OCI-LY7 (cell line): ENCODE data around the gene SLC4A3. TPM values are rescaled to one million over a fixed set of nuclear protein-coding genes. Genes with fewer than 3 reads are reported as not detected.

ENCODE experiments used
- BruUV-seq: library from RNA; stranded (reverse); fragments of 400-500 nt; replicated peaks from 2 replicates; lab custom pipeline; 2021; lab: Mats Ljungman, UMichigan
- CTCF ChIA-PET: fragments of 300-600 bp; sonication (Branson Sonifier 250); formaldehyde crosslinking; loops from one replicate; lab custom pipeline; 2022; ENCODE audit warnings: antibody characterized with exemption; ENCODE audit not compliant: unreplicated experiment; lab: Charles Lee
- POLR2A ChIA-PET: fragments of 300-600 bp; sonication (Branson Sonifier 250); formaldehyde crosslinking; loops from one replicate; lab custom pipeline; 2022; ENCODE audit warnings: antibody characterized with exemption; lab: Charles Lee
- DNase-seq: peaks from one replicate; pipeline ENCODE4 v3.0.0-alpha.2; 2015; ENCODE audit warnings: low spot score
- H2AFZ ChIP-seq: fragments of 200-600 bp; sonication (generic), shearing (Covaris generic); 2 replicates; pipeline ENCODE4 v1.6.1; 2014; ENCODE audit warnings: mild to moderate bottlenecking, antibody characterized with exemption, low read length, moderate library complexity
- H3K27ac ChIP-seq: fragments of 200-600 bp; sonication (generic); 2 replicates; pipeline ENCODE4 v1.5.1; 2014; ENCODE audit warnings: mixed run types, low read depth, mild to moderate bottlenecking, moderate library complexity, low read length, inconsistent platforms; ENCODE audit not compliant: poor library complexity, severe bottlenecking
- H3K36me3 ChIP-seq: fragments of 200-600 bp; sonication (generic); 2 replicates; pipeline ENCODE4 v1.6.1; 2014; ENCODE audit warnings: mild to moderate bottlenecking, antibody characterized with exemption, low read length, moderate library complexity, mixed read lengths; ENCODE audit not compliant: insufficient read depth
- H3K4me1 ChIP-seq: fragments of 200-600 bp; sonication (generic); 2 replicates; pipeline ENCODE4 v1.5.1; 2014; ENCODE audit warnings: mild to moderate bottlenecking, low read length; ENCODE audit not compliant: insufficient read depth, poor library complexity, severe bottlenecking
- H3K4me2 ChIP-seq: fragments of 200-600 bp; sonication (generic); 2 replicates; pipeline ENCODE4 v1.6.1; 2014; ENCODE audit warnings: mild to moderate bottlenecking, low read length
- H3K4me3 ChIP-seq: fragments of 200-600 bp; sonication (generic); 2 replicates; pipeline ENCODE4 v1.5.1; 2014; ENCODE audit warnings: mild to moderate bottlenecking, low read depth, low read length; ENCODE audit not compliant: poor library complexity, severe bottlenecking
- H3K79me2 ChIP-seq: fragments of 200-600 bp; sonication (generic); 2 replicates; pipeline ENCODE4 v1.6.1; 2016; ENCODE audit warnings: low read depth, mild to moderate bottlenecking, low read length, moderate library complexity, mixed read lengths; ENCODE audit not compliant: insufficient read depth
- H3K9me2 ChIP-seq: fragments of 200-600 bp; sonication (generic); 2 replicates; pipeline ENCODE4 v1.6.1; 2016; ENCODE audit warnings: mild to moderate bottlenecking, low read length, mixed read lengths; ENCODE audit not compliant: insufficient read depth
- H3K9me3 ChIP-seq: fragments of 200-600 bp; sonication (generic); 2 replicates; pipeline ENCODE4 v1.6.1; 2014; ENCODE audit warnings: mild to moderate bottlenecking, mixed run types, low read length, mixed read lengths
- H4K20me1 ChIP-seq: fragments of 200-600 bp; sonication (generic); 2 replicates; pipeline ENCODE4 v1.6.1; 2014; ENCODE audit warnings: mild to moderate bottlenecking, antibody characterized with exemption, low read length, moderate library complexity, mixed read lengths; ENCODE audit not compliant: insufficient read depth
- EZH2phosphoT487 ChIP-seq: fragments of 200-600 bp; sonication (generic); IDR thresholded peaks from 2 replicates; pipeline ENCODE4 v1.6.1; 2018; ENCODE audit warnings: low read depth, borderline replicate concordance, mild to moderate bottlenecking, mixed run types, antibody characterized with exemption, low read length, moderate library complexity, mixed read lengths
- intact Hi-C: fragments of 100-400 bp; cut with micrococcal nuclease; formaldehyde crosslinking; loops from one replicate; pipeline ENCODE4 v1.10.0; 2022; ENCODE audit not compliant: unreplicated experiment
- total RNA-seq, 2 experiments: library from RNA; depleted of rRNA in 1 of 2; stranded (reverse); fragments of >200 nt in 1 of 2; shearing (Covaris generic) in 1 of 2; gene quantifications; 2 replicates each; pipeline ENCODE4 v1.2.3, GENCODE V29; 2014 to 2022
- TF ChIP-seq, protein P1 (sequence below): fragments of 200-600 bp; sonication (generic); conservative IDR thresholded peaks from 2 replicates; pipeline ENCODE4 v1.5.1; 2014; ENCODE audit warnings: mild to moderate bottlenecking, antibody characterized with exemption, low read length, moderate library complexity, mixed read lengths

The SLC4A3 gene
- total RNA-seq, 2 experiments from 2014 or later = not detected

DNA sequence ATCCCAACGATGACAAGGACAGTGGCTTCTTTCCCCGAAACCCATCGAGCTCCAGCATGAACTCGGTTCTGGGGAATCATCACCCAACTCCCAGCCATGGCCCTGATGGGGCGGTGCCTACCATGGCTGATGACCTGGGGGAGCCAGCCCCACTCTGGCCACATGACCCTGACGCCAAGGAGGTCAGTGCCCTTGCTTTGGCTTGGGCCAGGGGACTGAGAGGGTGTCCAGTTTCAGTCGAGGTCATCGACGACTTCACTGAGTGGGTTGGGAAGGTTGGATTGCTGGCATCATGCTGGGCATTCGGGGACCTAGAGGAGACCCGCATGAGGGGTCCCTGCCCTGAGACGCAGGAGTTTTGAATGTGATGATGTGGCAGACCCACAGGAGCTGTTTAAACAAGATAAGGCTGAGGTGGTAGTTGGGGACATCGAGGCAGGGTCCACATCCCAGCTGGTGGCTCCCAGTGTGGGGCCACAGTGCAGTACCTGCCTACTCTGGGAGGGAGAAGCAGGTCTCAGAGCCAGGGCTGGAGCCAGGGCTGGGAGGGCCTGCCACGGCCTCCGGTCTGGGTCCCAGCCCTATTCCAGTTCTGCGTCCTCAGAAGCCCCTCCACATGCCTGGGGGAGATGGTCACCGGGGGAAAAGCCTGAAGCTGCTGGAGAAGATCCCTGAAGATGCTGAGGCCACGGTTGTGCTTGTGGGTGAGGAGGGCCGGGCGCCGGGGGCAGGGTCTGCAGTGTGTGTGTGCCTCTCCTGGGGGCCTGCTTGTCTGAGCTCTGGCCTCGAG is 6.0 kb downstream of the SLC4A3 start:
- ChIA-PET CTCF (no interaction called here), POLR2A (interaction anchor here (0.6 kb wide), 1 partner anchor 807 kb away, joined by 3 read pairs; no protein-coding TSS in a partner anchor)
- no peaks in the 10 kb centered on the region for H4K20me1 ChIP-seq
- intact Hi-C loops = no loop called here
- no peaks in the 10 kb centered on the region for H3K9me3 ChIP-seq
- DNase-seq = no peak
- H2AFZ ChIP-seq = no peak overlapping the region
- no peaks in the 10 kb centered on the region for H3K9me2 ChIP-seq
- no TSS peak for BruUV-seq
- H3K79me2 ChIP-seq = no peaks in the 10 kb centered on the region
- H3K27ac ChIP-seq = no peak overlapping the region
- TF ChIP-seq, protein P1, sequence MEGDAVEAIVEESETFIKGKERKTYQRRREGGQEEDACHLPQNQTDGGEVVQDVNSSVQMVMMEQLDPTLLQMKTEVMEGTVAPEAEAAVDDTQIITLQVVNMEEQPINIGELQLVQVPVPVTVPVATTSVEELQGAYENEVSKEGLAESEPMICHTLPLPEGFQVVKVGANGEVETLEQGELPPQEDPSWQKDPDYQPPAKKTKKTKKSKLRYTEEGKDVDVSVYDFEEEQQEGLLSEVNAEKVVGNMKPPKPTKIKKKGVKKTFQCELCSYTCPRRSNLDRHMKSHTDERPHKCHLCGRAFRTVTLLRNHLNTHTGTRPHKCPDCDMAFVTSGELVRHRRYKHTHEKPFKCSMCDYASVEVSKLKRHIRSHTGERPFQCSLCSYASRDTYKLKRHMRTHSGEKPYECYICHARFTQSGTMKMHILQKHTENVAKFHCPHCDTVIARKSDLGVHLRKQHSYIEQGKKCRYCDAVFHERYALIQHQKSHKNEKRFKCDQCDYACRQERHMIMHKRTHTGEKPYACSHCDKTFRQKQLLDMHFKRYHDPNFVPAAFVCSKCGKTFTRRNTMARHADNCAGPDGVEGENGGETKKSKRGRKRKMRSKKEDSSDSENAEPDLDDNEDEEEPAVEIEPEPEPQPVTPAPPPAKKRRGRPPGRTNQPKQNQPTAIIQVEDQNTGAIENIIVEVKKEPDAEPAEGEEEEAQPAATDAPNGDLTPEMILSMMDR = no peak
- no peak for TF ChIP-seq EZH2phosphoT487
- H3K36me3 ChIP-seq = no peaks in the 10 kb centered on the region
- no peaks in the 10 kb centered on the region for H3K4me1 ChIP-seq
- H3K4me2 ChIP-seq = no peak overlapping the region
- no peak overlapping the region for H3K4me3 ChIP-seq

- H4K20me1 ChIP-seq = no peaks in the 10 kb centered on the region
- H3K9me2 ChIP-seq = no peaks in the 10 kb centered on the region
- no peaks in the 10 kb centered on the region for H3K36me3 ChIP-seq
- no peak overlapping the region for H3K4me2 ChIP-seq
- no peaks in the 10 kb centered on the region for H3K9me3 ChIP-seq
- DNase-seq = no peak
- no peak overlapping the region for H3K27ac ChIP-seq
- no peak overlapping the region for H2AFZ ChIP-seq
- POLR2A ChIA-PET = no interaction called here
- no peak overlapping the region for H3K4me3 ChIP-seq
- no peaks in the 10 kb centered on the region for H3K4me1 ChIP-seq
- TF ChIP-seq EZH2phosphoT487 = no peak
- TF ChIP-seq, protein P1 = no peak
- H3K79me2 ChIP-seq = no peaks in the 10 kb centered on the region
- CTCF ChIA-PET = no interaction called here
- BruUV-seq = no TSS peak
- intact Hi-C loops = no loop called here
These were observed 6.9 kb downstream of the SLC4A3 start for GRCh38 chr2:219634171-219634940.
